IPS-18a (cell line): ENCODE data around the gene NUP58.

ENCODE experiments used
- H3K27ac ChIP-seq: one replicate; pipeline ENCODE4 v1.5.1; 2013; ENCODE audit warnings: low read length
- H3K27me3 ChIP-seq: one replicate; pipeline ENCODE4 v1.6.1; 2013; ENCODE audit warnings: mild to moderate bottlenecking, low read length; ENCODE audit not compliant: control insufficient read depth, insufficient read depth
- H3K36me3 ChIP-seq: one replicate; pipeline ENCODE4 v1.6.1; 2013; ENCODE audit warnings: low read depth, low read length; ENCODE audit not compliant: control insufficient read depth
- H3K4me1 ChIP-seq: one replicate; pipeline ENCODE4 v1.6.1; 2013; ENCODE audit warnings: low read depth, low read length; ENCODE audit not compliant: control insufficient read depth
- H3K4me3 ChIP-seq: one replicate; pipeline ENCODE4 v1.5.1; 2013; ENCODE audit warnings: low read length
- H3K9ac ChIP-seq: one replicate; pipeline ENCODE4 v1.6.1; 2013; ENCODE audit warnings: mild to moderate bottlenecking, low read length, moderate library complexity
- H3K9me3 ChIP-seq: one replicate; pipeline ENCODE4 v1.6.1; 2013; ENCODE audit warnings: low read depth, low read length; ENCODE audit not compliant: control insufficient read depth

The NUP58 gene

GRCh38 chr13:25281935-25282332 lies 19.5 kb upstream of the NUP58 start:
- H3K36me3 ChIP-seq = no peaks in the 10 kb centered on the region

DNA sequence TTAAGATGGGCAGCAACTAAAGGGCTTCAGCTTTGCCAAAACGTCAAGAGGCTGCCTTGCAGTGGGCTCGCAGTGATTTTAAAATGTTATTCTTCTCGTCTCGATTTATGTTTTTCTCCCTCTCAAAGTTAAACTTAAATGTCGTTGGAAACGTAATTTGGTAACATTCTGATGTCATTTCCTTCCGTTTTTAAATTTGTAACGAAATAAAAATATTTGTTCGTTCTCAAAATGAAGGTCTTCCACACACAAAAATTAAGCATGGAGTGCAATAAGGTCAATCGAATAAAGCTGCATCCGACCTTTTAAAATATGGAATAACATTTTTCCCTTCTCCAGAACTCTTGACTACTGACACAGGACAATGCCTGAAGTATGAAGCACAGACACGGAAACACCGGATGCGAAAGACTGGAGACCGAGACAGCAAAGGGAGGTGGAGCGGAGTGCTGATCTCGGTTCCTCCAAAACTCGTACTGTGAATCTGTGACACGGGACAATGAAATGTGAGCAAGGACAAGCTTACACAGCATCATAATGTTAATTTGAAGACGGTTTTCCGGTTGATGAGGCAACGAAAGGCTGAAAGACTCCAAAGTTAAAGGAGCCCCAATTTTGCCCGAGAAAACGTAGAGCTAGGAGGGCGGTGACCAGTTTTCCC lies 15.0 kb upstream of the NUP58 start:
- Histone ChIP-seq H3K4me1 (peaks cover 5% of the 10 kb centered on the region), H3K27ac (no peak overlapping the region), H3K4me3 (peak overlapping the region; percentile 72)

More at GRCh38 chr13:25281935-25282332, 19.5 kb upstream of the NUP58 start:
- no peak overlapping the region for H3K4me3 ChIP-seq
- H3K9ac ChIP-seq = no peak overlapping the region
- H3K27ac ChIP-seq = no peak overlapping the region
- no peaks in the 10 kb centered on the region for H3K27me3 ChIP-seq
- H3K4me1 ChIP-seq = peaks cover 6% of the 10 kb centered on the region
- no peaks in the 10 kb centered on the region for H3K9me3 ChIP-seq

GRCh38 chr13:25286969-25287961 lies 14.2 kb upstream of the NUP58 start, which contains the start of gene MTMR6:
Gene MTMR6 (minus strand): TSS chr13:25287488. CDS start chr13:25287247, 241 bp downstream.
- Histone ChIP-seq H3K27me3 (peaks cover 4% of the 10 kb centered on the region), H3K9ac (peak within 1 kb of the TSS; percentile 59), H3K36me3 (no peaks in the 10 kb centered on the region), H3K27ac (no peak within 1 kb of the TSS), H3K4me1 (no peaks in the 10 kb centered on the region), H3K4me3 (peak within 1 kb of the TSS; percentile 72), H3K9me3 (no peaks in the 10 kb centered on the region)

More for the DNA sequence above, 15.0 kb upstream of the NUP58 start:
- H3K27me3 ChIP-seq = peaks cover 4% of the 10 kb centered on the region
- H3K36me3 ChIP-seq = no peaks in the 10 kb centered on the region
- H3K9me3 ChIP-seq = no peaks in the 10 kb centered on the region
- H3K9ac ChIP-seq = peak overlapping the region; percentile 59

DNA sequence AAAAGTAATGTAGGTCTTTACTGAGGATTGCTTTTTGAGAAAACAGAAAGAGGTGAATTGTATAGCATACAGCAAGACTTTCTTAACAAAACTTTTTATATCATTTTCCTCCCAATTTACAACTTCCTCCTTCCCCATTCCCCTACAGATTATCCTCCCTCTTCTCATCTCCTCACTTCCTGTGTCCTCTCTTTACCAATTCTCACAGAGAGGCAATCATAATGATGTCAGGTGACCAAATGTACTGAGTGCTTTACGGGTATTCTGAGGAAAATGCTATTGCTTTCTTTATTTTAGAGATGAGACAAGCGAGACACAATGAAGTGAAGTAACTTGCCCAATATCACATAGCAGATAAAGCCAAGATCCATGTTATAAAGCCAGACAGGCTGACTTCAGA lies 12.5 kb upstream of the NUP58 start:
- Histone ChIP-seq H3K4me3 (no peak overlapping the region), H3K9me3 (no peaks in the 10 kb centered on the region), H3K36me3 (no peaks in the 10 kb centered on the region), H3K9ac (no peak overlapping the region), H3K27ac (no peak overlapping the region), H3K4me1 (no peaks in the 10 kb centered on the region), H3K27me3 (peaks cover 4% of the 10 kb centered on the region)

- H3K9ac ChIP-seq = no peak overlapping the region
- H3K27me3 ChIP-seq = peaks cover 23% of the 10 kb centered on the region
- H3K27ac ChIP-seq = no peak overlapping the region
- no peaks in the 10 kb centered on the region for H3K4me1 ChIP-seq
- H3K4me3 ChIP-seq = no peak overlapping the region
- H3K9me3 ChIP-seq = no peaks in the 10 kb centered on the region
- no peaks in the 10 kb centered on the region for H3K36me3 ChIP-seq
Measured at GRCh38 chr13:25291691-25292090, 9.7 kb upstream of the NUP58 start.

- Histone ChIP-seq H3K9me3 (no peaks in the 10 kb centered on the region), H3K27me3 (peaks cover 29% of the 10 kb centered on the region), H3K9ac (no peak overlapping the region), H3K27ac (no peak overlapping the region), H3K4me3 (no peak overlapping the region), H3K4me1 (no peaks in the 10 kb centered on the region), H3K36me3 (no peaks in the 10 kb centered on the region)
Measured at GRCh38 chr13:25292301-25292700, 9.1 kb upstream of the NUP58 start.

- no peak overlapping the region for H3K4me3 ChIP-seq
- no peaks in the 10 kb centered on the region for H3K9me3 ChIP-seq
- no peak overlapping the region for H3K9ac ChIP-seq
- H3K36me3 ChIP-seq = no peaks in the 10 kb centered on the region
- H3K27me3 ChIP-seq = peaks cover 42% of the 10 kb centered on the region
- H3K27ac ChIP-seq = no peak overlapping the region
- no peaks in the 10 kb centered on the region for H3K4me1 ChIP-seq
Measured at GRCh38 chr13:25295228-25295627, 6.2 kb upstream of the NUP58 start.

DNA sequence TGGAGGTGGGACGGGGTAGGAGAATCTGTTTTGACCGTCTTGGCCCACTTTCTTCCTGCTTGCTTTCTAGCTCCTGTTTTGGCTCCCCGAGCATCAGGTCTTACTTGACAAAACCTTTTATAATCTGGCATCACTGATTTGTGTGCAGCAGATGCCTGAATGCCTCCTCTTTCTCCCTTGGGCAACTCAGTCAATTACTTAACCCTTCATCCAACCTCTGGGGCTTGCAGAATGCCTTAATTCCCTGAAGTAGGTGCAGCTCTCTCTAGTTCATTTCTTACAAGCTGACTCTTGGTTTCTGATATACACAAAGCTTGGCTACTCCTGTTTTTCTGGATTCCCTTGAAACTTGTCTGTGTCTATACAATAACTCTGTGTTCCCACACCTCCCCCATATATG lies 5.7 kb upstream of the NUP58 start:
- peaks cover 42% of the 10 kb centered on the region for H3K27me3 ChIP-seq
- H3K4me1 ChIP-seq = no peaks in the 10 kb centered on the region
- no peaks in the 10 kb centered on the region for H3K9me3 ChIP-seq
- no peak overlapping the region for H3K9ac ChIP-seq
- no peak overlapping the region for H3K27ac ChIP-seq
- H3K36me3 ChIP-seq = no peaks in the 10 kb centered on the region
- no peak overlapping the region for H3K4me3 ChIP-seq

DNA sequence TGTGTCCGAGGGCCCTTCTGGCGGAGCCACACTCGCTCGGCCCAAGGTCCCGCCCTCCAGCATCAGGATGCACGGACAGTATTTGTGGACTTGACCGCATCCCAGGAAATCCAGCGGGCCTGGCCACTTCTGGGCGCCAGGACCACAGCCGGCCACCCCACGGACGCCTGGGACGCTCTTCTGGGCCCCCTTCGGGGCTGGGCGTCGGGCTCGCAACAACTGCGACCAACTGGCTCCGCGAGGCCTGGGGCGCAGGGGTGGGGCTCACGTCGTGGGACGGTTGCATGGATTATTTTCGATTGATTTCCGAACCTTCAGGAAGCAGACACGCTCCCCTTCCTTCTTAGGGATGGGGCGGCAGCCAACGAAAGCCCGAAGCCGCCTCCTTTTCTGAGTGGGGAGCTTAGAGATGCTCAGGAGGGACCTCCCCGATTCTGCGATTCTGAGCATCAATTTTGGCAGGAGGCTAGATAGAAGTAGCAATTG lies 521 bp upstream of the NUP58 start:
- Histone ChIP-seq H3K4me1 (no peaks in the 10 kb centered on the region), H3K9ac (no peak overlapping the region), H3K27me3 (peaks cover 31% of the 10 kb centered on the region), H3K36me3 (peaks cover 13% of the 10 kb centered on the region), H3K4me3 (peak overlapping the region; percentile 93), H3K27ac (no peak overlapping the region), H3K9me3 (no peaks in the 10 kb centered on the region)

DNA sequence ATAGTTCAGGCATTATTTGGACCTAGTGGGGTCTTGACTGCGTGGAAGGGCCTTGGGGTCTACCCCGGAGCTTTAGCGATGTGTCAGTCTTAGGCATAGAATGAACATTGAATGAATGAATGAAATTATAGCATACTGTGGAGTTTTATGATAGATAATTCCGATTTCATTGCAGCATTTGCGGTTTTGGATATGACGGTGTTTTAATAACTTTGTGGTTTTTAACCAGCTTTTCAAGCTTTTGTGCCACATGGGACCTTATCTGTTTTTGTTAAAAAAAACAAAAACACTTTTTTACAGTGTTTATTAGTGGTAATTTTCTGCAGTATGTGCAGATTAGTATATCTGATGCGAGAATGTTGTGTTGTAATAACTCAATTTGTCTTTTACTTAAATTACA lies 696 bp downstream of the NUP58 start:
- Histone ChIP-seq H3K9me3 (no peaks in the 10 kb centered on the region), H3K27ac (no peak overlapping the region), H3K9ac (peak overlapping the region; percentile 82), H3K36me3 (peaks cover 13% of the 10 kb centered on the region), H3K4me3 (peak overlapping the region; percentile 93), H3K27me3 (peaks cover 18% of the 10 kb centered on the region), H3K4me1 (no peaks in the 10 kb centered on the region)

DNA sequence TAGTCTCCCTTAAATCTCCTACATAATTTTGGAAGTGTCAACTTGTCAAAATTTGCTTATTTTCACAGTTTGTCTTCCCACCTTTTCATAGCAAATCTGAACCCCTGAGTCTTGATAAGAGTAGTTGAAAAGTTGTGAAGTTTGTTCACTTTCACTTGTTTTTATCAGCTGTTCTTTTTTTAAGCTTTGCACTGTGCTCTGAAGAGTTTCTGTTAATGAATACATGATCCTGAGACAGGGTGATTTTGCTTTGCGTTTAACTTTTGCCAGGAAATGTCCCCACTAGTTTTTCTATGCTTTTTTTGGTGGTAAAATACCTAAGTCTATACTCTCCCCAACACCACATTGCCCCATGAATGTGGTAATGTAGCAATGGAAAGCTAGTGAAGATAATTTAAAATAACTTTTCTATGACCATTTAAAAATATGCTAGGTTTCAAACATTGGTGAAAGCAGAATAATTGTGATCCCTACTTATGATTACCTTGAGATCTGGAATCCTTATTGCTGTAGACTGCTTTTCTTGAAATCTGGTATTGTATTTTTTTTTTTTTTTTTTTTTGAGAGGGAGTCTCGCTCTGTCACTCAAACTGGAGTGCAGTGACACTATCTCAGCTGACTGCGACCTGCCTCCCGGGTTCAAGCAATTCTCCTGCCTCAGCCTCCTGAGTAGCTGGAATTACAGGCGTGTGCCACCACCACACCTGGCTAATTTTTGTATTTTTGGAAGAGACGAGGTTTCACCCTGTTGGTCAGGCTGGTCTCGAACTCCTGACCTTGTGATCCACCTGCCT lies 5.4 kb downstream of the NUP58 start:
- no peaks in the 10 kb centered on the region for H3K4me1 ChIP-seq
- no peak overlapping the region for H3K4me3 ChIP-seq
- H3K27ac ChIP-seq = no peak overlapping the region
- peaks cover 48% of the 10 kb centered on the region for H3K36me3 ChIP-seq
- H3K9ac ChIP-seq = no peak overlapping the region
- no peaks in the 10 kb centered on the region for H3K27me3 ChIP-seq
- no peaks in the 10 kb centered on the region for H3K9me3 ChIP-seq
